Panc1 (cell line): ENCODE measurements around the gene SRSF12.

Experiments
- POLR2AphosphoS5 ChIP-seq: IDR thresholded peaks from 2 replicates; pipeline ENCODE4 v1.6.1; 2012; ENCODE audit warnings: mild to moderate bottlenecking, low read depth, low read length, moderate library complexity
- SIN3A ChIP-seq: IDR thresholded peaks from 2 replicates; pipeline ENCODE4 v1.6.1; 2012; ENCODE audit warnings: low read depth, mild to moderate bottlenecking, low read length, moderate library complexity, borderline replicate concordance; ENCODE audit not compliant: insufficient read depth
- TF ChIP-seq, protein P1 (sequence below): fragments of 450-650 bp; IDR thresholded peaks from 2 replicates; pipeline ENCODE4 v1.5.1; 2017; ENCODE audit warnings: mild to moderate bottlenecking
- TF ChIP-seq, protein P2 (sequence below), 2 experiments: IDR thresholded peaks; 2 replicates each; pipeline ENCODE4 v1.6.1; 2011 to 2012; ENCODE audit warnings: low read depth in 2 of 2, control low read depth in 1 of 2, low read length in 1 of 2, mild to moderate bottlenecking in 1 of 2, moderate library complexity in 1 of 2; ENCODE audit not compliant: insufficient read depth in 1 of 2

DNA sequence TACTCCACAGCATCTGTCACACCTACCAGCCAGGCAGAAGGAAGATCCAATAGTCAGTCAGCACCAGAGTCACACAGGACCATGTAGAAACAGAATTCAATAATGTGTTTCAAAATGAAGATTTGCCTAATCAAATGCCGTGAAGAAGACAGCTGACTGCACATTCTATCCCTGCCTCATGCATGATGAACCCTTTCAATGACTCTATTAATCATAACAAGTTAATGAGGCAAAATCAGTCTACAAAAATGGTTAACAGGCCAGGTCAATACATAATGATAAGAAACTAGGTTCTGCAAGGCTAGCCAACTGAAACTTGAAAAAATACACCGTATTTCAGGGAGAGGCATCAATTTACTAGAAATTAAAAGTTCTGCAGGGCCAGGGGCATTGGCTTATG, 44.0 kb downstream of the SRSF12 start:
- TF ChIP-seq, protein P1, sequence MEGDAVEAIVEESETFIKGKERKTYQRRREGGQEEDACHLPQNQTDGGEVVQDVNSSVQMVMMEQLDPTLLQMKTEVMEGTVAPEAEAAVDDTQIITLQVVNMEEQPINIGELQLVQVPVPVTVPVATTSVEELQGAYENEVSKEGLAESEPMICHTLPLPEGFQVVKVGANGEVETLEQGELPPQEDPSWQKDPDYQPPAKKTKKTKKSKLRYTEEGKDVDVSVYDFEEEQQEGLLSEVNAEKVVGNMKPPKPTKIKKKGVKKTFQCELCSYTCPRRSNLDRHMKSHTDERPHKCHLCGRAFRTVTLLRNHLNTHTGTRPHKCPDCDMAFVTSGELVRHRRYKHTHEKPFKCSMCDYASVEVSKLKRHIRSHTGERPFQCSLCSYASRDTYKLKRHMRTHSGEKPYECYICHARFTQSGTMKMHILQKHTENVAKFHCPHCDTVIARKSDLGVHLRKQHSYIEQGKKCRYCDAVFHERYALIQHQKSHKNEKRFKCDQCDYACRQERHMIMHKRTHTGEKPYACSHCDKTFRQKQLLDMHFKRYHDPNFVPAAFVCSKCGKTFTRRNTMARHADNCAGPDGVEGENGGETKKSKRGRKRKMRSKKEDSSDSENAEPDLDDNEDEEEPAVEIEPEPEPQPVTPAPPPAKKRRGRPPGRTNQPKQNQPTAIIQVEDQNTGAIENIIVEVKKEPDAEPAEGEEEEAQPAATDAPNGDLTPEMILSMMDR, result no peak
- no peak for TF ChIP-seq POLR2AphosphoS5
- TF ChIP-seq SIN3A, result no peak
- TF ChIP-seq, protein P2, sequence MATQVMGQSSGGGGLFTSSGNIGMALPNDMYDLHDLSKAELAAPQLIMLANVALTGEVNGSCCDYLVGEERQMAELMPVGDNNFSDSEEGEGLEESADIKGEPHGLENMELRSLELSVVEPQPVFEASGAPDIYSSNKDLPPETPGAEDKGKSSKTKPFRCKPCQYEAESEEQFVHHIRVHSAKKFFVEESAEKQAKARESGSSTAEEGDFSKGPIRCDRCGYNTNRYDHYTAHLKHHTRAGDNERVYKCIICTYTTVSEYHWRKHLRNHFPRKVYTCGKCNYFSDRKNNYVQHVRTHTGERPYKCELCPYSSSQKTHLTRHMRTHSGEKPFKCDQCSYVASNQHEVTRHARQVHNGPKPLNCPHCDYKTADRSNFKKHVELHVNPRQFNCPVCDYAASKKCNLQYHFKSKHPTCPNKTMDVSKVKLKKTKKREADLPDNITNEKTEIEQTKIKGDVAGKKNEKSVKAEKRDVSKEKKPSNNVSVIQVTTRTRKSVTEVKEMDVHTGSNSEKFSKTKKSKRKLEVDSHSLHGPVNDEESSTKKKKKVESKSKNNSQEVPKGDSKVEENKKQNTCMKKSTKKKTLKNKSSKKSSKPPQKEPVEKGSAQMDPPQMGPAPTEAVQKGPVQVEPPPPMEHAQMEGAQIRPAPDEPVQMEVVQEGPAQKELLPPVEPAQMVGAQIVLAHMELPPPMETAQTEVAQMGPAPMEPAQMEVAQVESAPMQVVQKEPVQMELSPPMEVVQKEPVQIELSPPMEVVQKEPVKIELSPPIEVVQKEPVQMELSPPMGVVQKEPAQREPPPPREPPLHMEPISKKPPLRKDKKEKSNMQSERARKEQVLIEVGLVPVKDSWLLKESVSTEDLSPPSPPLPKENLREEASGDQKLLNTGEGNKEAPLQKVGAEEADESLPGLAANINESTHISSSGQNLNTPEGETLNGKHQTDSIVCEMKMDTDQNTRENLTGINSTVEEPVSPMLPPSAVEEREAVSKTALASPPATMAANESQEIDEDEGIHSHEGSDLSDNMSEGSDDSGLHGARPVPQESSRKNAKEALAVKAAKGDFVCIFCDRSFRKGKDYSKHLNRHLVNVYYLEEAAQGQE (IDR thresholded peaks at IDR 0.05; ENCODE audit: insufficient read depth in 1 of 2, low read depth in 2 of 2, low read length in 1 of 2), result no peak
